SK-N-DZ (cell line): ENCODE results near the gene ADCY4.

ENCODE experiments used
- DNase-seq: peaks from one replicate; pipeline ENCODE4 v3.0.0-alpha.2; 2015; ENCODE audit warnings: low spot score

The ADCY4 gene

GRCh38 chr14:24299255-24300191, 35.3 kb downstream of the ADCY4 start, which contains the start of the genes DHRS1 and NOP9:
Gene DHRS1, minus strand, starts transcription at chr14:24299780. Its CDS starts 674 bp downstream, at chr14:24299106.
Gene NOP9, plus strand, starts transcription at chr14:24299850. Its CDS starts 105 bp downstream, at chr14:24299955.
- DNase-seq = peak; percentile 80

DNA sequence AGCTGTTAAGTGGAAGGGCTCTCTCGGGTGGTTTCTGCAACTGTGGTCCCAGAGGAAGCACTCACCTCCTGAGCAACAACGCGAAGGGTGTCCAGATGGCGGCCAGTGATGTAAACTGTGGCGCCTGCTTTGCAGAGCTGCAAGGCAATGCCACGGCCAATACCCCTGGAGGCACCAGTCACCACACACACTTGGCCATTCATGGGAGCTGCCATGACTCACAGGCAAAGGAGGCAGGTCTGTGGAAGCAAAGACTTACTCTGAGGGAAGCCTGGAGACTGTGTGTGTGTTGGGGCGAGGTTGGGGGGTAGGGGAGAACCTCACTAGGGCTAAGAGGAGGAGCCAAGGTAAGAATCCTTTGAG, 36.0 kb downstream of the ADCY4 start:
- no peak for DNase-seq

- DNase-seq = peak; percentile 54
Observed at GRCh38 chr14:24297190-24297964, 37.5 kb downstream of the ADCY4 start.

- peak; percentile 67 for DNase-seq
Observed at GRCh38 chr14:24296341-24297157, 38.3 kb downstream of the ADCY4 start.

GRCh38 chr14:24293525-24293924, 41.3 kb downstream of the ADCY4 start:
- no peak for DNase-seq

DNA sequence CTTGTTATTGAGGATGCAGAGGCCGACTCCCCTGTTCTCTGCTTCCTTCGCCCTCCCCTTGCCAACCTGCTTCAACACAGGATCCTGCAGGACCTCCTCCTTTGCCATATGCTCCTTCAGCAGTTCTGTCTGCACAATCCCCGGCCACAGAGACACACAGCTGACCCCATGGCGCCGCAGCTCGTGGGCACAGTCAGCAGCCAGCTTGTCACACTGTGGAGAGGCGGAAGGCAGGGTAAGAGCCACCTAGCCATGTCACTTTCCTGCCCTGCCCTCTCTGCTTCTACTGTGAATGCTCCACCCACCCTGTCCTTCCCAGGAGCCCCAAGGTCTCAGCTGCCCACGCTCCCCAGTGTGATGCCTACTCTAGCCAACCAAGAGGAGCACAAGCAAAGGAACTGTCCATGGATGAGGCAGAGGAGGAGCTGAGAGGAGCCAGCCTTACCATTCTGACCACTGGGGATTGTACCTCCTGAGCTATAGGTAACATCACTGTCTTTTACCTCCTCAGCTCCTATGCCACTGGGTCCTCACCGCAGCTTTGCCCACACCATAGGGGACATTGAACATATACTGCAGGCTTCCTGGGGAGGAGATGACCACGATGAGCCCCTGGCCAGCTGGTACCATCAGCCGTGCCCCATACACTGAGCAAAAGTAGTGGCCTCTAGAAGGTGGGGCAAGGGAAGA, 42.6 kb downstream of the ADCY4 start:
- no peak for DNase-seq

DNA sequence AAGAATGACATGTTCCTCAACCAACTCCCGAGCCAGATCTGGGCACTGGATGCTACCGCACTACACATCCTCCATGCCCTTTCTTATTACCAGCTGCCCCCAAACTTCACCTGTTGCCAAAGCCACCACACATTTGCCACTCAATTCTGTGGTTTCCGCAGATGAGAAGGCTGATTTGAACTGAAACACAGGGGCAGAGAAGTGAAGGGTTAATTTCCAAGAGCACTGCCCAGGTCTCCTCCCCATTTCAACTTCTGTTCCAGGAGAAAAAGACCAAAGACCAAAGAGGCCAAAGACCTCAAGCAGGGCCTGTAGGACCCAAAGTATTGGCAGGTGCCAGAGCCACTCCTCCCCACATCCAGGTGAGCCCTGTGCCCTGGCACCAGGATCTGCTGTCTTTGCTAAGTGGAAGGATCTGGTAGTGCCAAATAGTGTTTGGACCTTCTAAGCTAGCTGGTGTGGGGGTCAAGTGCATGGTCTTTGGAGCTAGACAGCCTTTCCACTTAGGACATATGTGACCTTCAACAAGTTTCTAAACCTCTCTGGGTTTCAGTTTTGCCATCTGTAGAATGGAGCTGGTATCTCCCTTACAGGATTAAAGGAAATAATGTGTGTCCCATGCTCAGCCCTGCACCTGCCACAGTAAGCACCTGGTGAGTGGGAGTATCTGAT, 43.3 kb downstream of the ADCY4 start:
- DNase-seq = no peak

DNA sequence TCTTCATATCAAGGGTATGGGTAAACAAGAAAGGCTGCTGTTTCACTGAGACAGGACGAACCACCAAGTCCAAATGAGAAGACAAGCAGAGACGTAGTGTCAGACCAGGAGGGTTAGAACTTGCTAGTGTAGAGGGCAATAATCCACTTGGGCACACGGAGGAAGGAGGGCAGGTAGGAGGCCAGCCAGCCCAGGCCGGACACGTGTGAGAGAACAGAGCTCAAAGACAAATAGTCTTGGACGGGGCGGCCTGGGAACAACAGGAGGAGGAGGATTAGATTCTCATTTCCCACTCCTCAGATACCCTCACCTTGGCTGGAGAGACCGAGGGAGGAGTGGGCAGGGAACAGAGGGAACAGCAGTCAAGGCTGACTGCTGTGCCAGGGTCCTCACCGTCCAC, 44.1 kb downstream of the ADCY4 start:
- no peak for DNase-seq

GRCh38 chr14:24289649-24290280, 45.1 kb downstream of the ADCY4 start:
- no peak for DNase-seq

DNA sequence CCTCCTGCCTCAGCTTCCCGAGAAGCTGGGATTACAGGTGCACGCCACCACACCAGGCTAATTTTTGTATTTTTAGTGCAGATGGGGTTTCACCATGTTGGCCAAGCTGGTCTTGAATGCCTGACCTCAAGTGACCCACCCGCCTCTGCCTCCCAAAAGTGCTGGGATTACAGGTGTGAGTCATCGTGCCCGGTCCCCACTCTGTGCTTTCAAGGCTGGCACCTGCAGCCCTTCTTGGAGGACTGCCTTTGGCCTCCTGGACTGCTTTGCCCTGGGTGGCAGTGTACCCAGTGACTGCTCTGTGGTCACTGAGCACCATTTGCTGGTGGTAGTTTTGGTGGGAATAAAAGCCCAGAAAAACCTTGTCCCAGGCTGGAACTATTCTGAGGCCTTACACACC, 47.9 kb downstream of the ADCY4 start:
- no peak for DNase-seq

- no peak for DNase-seq
Observed at GRCh38 chr14:24285351-24285750, 49.5 kb downstream of the ADCY4 start.

GRCh38 chr14:24284501-24285035, 50.3 kb downstream of the ADCY4 start:
- no peak for DNase-seq

- DNase-seq = no peak
Observed at GRCh38 chr14:24283796-24284460, 50.9 kb downstream of the ADCY4 start.

DNA sequence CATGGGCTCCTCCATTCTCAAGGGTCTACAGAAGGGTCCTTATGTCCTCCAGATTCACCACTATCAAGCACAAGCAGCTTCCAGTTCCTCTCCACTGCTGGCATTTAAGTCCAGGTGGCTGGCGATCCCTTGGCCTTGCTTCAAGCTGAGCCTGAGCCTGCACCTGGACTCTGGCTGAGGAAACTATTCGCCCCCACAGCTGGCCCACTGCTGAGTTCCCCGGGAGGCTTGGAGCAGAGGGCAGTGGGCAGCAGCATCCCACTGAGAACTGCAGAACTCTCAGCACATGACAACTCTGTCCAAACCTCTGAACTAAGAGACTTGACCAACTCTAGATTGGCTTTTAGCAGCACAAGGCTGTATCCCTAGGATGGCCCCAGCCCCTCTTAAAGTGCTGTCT, 52.1 kb downstream of the ADCY4 start:
- no peak for DNase-seq

DNA sequence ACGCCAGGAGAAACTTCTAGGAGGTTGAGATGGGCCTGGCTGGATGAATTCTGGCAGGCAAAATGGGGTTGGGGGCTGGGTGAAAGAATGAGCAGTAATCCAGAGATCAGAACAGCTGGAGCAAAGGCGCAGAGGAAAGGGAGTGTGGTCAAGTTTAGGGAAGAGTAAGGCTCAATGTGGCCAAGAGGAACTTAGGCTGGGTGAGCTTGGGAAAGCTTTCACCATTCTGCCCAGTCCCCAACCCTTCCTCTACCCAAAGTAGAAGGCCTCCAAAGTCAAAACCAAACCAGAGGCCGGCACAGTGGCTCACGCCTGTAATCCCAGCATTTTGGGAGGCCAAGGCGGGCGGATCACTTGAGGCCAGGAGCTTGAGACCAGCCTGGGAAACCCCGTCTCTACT, 53.2 kb downstream of the ADCY4 start:
- DNase-seq = no peak

GRCh38 chr14:24280797-24281460, 53.9 kb downstream of the ADCY4 start:
- DNase-seq = no peak

GRCh38 chr14:24279301-24280186, 55.3 kb downstream of the ADCY4 start:
- no peak for DNase-seq

DNA sequence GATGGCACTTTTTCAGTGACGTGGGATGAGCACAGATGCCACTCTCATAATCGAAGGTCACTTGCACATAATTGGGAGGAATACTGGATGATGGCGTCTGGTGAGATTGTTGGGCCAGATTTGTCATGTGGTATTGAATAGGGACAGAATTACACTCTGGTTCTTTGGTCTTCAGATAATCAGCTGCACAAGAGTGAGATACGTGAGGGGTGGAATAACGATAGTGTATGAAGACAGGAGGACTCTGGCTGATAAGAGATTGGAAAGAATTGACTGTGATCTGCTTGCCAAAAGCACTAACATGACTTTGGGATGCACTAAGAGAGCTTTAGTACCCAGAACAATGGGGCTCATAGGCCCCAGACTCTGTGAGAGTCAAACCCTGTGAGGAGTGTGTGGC, 56.4 kb downstream of the ADCY4 start:
- DNase-seq = no peak
